Colonic mucosa (tissue), 4 donors: ENCODE data around the gene LARP4B. TPM values are rescaled to one million over a fixed set of nuclear protein-coding genes. Genes with fewer than 3 reads are reported as not detected.

Experiments used
- DNase-seq: peaks from one replicate; pipeline ENCODE4 v3.0.0-alpha.2; 2020
- H3K27ac ChIP-seq: fragments of 200-600 bp; one replicate; pipeline ENCODE4 v1.8.0; 2021
- H3K27me3 ChIP-seq: fragments of 200-600 bp; one replicate; pipeline ENCODE4 v1.8.0; 2021
- H3K36me3 ChIP-seq: fragments of 200-600 bp; one replicate; pipeline ENCODE4 v1.8.0; 2021
- H3K4me1 ChIP-seq: fragments of 200-600 bp; one replicate; pipeline ENCODE4 v1.8.0; 2021; ENCODE audit warnings: mild to moderate bottlenecking
- H3K4me3 ChIP-seq: fragments of 200-600 bp; one replicate; pipeline ENCODE4 v1.8.0; 2021
- H3K9ac ChIP-seq, 2 donors: one replicate each; pipeline ENCODE4 v1.7.0; 2013; ENCODE audit warnings: control low read depth in 2 of 2, low read depth in 2 of 2, low read length in 2 of 2
- H3K9me3 ChIP-seq: fragments of 200-600 bp; one replicate; pipeline ENCODE4 v1.8.0; 2021
- intact Hi-C: fragments of 100-400 bp; cut with DNase I; formaldehyde crosslinking; loops from one replicate; pipeline ENCODE4 v1.14.1; 2022
- total RNA-seq, 2 donors: library from RNA; stranded (reverse); fragmentation: NEBNext Ultra II Directional in 1 of 2; extraction: Animal tissue kit (Norgen Biotek cat#: 25700) in 1 of 2; gene quantifications; one replicate each; pipeline ENCODE4 v1.2.1, GENCODE V29; 2021
- TF ChIP-seq, protein P1 (sequence below): fragments of 200-600 bp; IDR thresholded peaks from one replicate; pipeline ENCODE4 v1.8.0; 2022; ENCODE audit warnings: antibody characterized with exemption, mild to moderate bottlenecking
- donor health status: healthy.
- donor health status: DM: no; HTN: no; CAD: no.
- donor health status: DM: no; HTN: no; CAD: no.

Gene LARP4B
- total RNA-seq, 2 donors from 2014 or later: 129 to 136 TPM

DNA sequence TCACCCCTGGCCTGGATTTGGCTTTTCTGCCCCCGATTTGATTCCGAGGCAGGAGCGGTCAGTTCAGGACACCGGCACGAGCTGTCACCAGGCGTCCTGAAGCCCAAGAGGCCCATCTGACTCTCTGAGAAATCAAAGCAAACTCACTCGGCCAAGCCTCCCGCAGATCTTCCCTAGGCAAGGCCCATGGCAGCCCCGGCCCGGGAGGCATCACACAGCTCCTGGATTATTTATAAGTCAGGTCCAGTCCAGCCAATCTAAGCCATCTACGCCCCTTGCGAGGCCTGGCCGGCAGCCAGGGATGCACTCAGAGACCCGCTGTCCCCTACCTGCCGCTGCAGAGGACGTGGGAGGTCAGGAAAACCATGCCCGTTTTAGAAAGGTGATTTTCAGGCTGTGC, 154.7 kb downstream of the LARP4B start:
- intact Hi-C loops: no loop called here
- no peaks in the 10 kb centered on the region for H3K9me3 ChIP-seq
- no peak overlapping the region for H3K4me3 ChIP-seq
- no peaks in the 10 kb centered on the region for H3K27me3 ChIP-seq
- TF ChIP-seq, protein P1, sequence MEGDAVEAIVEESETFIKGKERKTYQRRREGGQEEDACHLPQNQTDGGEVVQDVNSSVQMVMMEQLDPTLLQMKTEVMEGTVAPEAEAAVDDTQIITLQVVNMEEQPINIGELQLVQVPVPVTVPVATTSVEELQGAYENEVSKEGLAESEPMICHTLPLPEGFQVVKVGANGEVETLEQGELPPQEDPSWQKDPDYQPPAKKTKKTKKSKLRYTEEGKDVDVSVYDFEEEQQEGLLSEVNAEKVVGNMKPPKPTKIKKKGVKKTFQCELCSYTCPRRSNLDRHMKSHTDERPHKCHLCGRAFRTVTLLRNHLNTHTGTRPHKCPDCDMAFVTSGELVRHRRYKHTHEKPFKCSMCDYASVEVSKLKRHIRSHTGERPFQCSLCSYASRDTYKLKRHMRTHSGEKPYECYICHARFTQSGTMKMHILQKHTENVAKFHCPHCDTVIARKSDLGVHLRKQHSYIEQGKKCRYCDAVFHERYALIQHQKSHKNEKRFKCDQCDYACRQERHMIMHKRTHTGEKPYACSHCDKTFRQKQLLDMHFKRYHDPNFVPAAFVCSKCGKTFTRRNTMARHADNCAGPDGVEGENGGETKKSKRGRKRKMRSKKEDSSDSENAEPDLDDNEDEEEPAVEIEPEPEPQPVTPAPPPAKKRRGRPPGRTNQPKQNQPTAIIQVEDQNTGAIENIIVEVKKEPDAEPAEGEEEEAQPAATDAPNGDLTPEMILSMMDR: no peak
- DNase-seq: no peak
- H3K4me1 ChIP-seq: no peaks in the 10 kb centered on the region
- no peak overlapping the region for H3K9ac ChIP-seq
- H3K27ac ChIP-seq: no peak overlapping the region
- H3K36me3 ChIP-seq: no peaks in the 10 kb centered on the region

DNA sequence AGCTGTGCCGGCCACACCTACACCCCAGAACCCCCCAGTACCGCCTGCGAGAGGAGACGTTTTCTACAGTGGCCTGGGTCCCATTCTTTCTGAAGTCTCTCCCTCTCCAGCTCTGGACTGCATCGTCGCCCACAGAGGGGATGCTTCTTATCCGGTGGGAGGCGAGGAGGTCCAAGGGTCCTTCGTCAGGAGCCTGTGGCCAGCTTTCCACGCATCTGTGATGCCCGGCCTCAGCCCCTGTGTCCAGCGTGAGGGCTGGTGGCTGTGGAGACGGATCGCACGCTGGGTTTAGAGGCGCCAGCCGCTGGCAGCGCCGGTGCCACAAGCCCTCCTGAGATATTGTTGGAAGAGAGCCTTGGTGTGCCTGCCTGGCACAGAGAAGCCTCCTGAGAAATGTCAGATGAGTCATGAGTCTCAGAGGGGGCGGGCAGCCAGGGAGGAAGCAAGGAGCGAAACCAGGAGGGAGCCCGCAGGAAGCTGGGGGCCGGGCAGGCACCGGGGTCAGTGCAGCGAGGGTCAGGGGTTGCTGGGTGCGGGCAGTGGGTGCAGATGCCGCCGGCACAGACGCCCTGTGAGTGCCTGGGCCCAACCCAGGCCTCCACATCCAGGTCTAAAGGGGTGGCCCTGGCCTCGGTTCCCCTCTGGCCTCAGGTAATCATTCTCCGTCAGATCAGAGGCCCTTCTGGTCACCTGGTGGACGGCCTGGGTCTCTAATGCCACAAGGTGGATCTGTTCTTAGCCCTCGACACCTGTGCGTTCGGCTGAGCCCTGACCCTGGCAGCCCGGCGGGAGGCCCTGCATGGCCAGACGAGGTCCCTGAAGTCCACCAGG, 156.0 kb downstream of the LARP4B start:
- Histone ChIP-seq H3K4me3 (no peak overlapping the region), H3K36me3 (no peaks in the 10 kb centered on the region), H3K9ac (no peak overlapping the region), H3K27me3 (no peaks in the 10 kb centered on the region), H3K9me3 (no peaks in the 10 kb centered on the region), H3K27ac (no peak overlapping the region), H3K4me1 (no peaks in the 10 kb centered on the region)
- TF ChIP-seq, protein P1: no peak
- DNase-seq: no peak
- intact Hi-C loops: no loop called here

DNA sequence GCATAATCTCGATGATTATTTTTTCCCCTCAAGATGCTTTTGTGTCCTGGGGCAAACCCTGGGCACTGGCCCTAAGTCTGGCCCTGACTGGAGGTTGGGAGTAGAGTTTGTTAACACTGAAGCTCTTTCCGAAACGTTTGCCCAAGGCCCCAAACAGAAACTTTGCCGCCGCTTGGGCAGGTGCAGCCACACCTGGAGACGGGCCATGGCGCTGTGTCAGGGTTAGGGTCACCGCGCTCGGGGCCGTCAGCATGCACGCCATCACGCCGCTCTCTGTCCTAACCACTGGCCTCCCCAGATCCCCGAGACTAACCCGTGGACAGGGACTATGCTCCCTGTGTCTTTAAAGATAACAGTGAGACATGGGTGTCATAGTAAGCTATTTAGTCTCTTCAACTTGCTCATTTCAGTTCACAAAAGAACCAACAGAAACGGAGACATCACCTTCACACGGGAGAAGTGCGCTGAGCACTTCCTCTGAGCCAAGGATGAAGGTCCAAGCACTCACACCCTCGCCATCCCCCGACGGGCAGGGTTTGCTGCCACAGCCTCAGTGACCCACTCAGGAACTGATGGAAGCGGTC, 156.8 kb downstream of the LARP4B start:
- Histone ChIP-seq H3K4me3 (no peak overlapping the region), H3K9ac (no peak overlapping the region), H3K27ac (no peak overlapping the region), H3K9me3 (no peaks in the 10 kb centered on the region), H3K4me1 (no peaks in the 10 kb centered on the region), H3K27me3 (no peaks in the 10 kb centered on the region), H3K36me3 (no peaks in the 10 kb centered on the region)
- no peak for DNase-seq
- TF ChIP-seq, protein P1: no peak
- intact Hi-C loops: no loop called here

DNA sequence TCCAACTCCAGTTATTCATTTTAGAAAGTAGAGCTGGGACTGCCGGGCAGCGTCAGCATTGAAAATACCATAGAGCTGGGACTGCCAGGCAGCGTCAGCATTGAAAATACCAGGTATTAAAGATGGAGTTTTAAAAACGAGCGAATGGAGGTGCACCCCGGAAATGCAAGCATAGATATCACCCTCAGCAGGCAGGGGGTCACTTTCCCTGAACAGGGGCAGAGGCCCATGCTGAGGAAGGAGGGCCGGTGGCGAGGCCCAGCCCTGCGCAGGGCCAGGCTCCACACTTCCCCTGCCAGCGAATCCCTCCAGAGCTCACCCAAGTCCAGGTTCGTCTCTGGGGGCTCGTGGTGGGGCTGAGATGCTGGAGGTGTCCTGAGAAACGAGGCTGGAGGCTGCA, 157.3 kb downstream of the LARP4B start:
- Histone ChIP-seq H3K4me1 (no peaks in the 10 kb centered on the region), H3K27ac (no peak overlapping the region), H3K4me3 (no peak overlapping the region), H3K27me3 (no peaks in the 10 kb centered on the region), H3K9me3 (no peaks in the 10 kb centered on the region), H3K36me3 (no peaks in the 10 kb centered on the region), H3K9ac (no peak overlapping the region)
- no peak for DNase-seq
- TF ChIP-seq, protein P1: no peak
- intact Hi-C loops: no loop called here

DNA sequence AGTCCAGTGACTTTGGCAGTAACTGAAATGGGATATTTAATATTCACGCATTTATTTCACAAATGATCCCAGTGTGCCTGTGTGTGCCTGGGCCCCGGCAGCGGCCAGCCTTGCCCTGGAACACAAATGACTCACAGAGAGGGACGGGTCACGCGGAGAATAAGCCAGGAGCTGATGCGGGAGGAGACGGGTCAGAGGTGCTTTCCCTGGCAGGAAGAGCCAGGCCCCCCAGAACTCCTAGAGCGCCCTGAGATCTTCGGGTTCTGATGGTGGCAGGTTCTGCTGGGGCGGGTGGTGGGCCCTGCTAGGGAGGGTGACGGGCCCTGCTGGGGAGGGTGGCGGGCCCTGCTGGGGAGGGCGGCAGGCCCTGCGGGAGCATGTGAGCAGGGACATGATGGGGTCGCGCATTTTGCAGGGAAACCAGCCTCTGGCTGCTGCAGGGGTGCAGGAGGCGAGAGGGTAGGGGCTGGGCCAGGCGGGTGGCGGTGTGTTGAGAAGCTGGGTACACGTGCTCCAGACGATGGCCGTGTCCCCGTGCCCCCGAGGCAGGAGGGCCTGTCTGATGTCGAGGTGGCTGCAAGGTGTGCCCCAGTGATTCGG, 157.8 kb downstream of the LARP4B start:
- TF ChIP-seq, protein P1: no peak
- Histone ChIP-seq H3K4me3 (no peak overlapping the region), H3K4me1 (no peaks in the 10 kb centered on the region), H3K36me3 (no peaks in the 10 kb centered on the region), H3K9ac (no peak overlapping the region), H3K27me3 (no peaks in the 10 kb centered on the region), H3K27ac (no peak overlapping the region), H3K9me3 (no peaks in the 10 kb centered on the region)
- intact Hi-C loops: no loop called here
- no peak for DNase-seq
